Pancreas (tissue), 10 donors: ENCODE data around the gene PTPN2. TPM values are rescaled to one million over a fixed set of nuclear protein-coding genes. Genes with fewer than 3 reads are reported as not detected.

Experiments used
- ATAC-seq, 4 donors: fragments of 200-7000 bp; cut with Tn5 transposase; one replicate each; pipeline versions ENCODE4 v1.8.0 to v1.9.1; 2020; ENCODE audit warnings: mild to moderate bottlenecking in 4 of 4, moderate library complexity in 4 of 4
- DNase-seq, 6 donors: peaks; one replicate each; pipeline ENCODE4 v3.0.0-alpha.2; 2020
- FAIRE-seq: peaks from 2 replicates; lab custom pipeline; 2012; peaks lifted over from hg19 to GRCh38; lab: Jason Lieb, UNC
- H3K27ac ChIP-seq, 4 donors: fragments of 200-600 bp; sonication (generic); 1 replicate in 3 of 4; 2 replicates in 1 of 4; pipeline versions ENCODE4 v1.5.0 to v1.8.0; 2020
- H3K27me3 ChIP-seq, 4 donors: fragments of 200-600 bp; one replicate each; pipeline ENCODE4 v1.8.0; 2021
- H3K36me3 ChIP-seq, 3 donors: fragments of 200-600 bp; sonication (generic) in 1 of 3; one replicate each; pipeline versions ENCODE4 v1.5.0 to v1.8.0; 2020 to 2021
- H3K4me1 ChIP-seq, 3 donors: fragments of 200-600 bp; one replicate each; pipeline ENCODE4 v1.8.0; 2021
- H3K4me3 ChIP-seq, 4 donors: fragments of 200-600 bp; sonication (generic) in 2 of 4; one replicate each; pipeline versions ENCODE4 v1.5.0 to v1.8.0; 2020 to 2021
- H3K9me3 ChIP-seq, 4 donors: fragments of 200-600 bp; one replicate each; pipeline ENCODE4 v1.8.0; 2021
- CTCF ChIP-seq, 4 donors: fragments of 200-600 bp; sonication (generic) in 3 of 4; IDR thresholded peaks; one replicate each; pipeline versions ENCODE4 v1.5.0 to v1.8.0; 2021; ENCODE audit warnings: antibody characterized with exemption in 4 of 4
- WGBS, 2 donors: extraction: QIAGEN DNeasy Blood & Tissue Kit; methylation state at CpG; one replicate each; pipeline ENCODE4 v1.1.7; 2013; 5-methylcytosine and 5-hydroxymethylcytosine counted together
- intact Hi-C, 3 donors: fragments of 100-400 bp; cut with DNase I; formaldehyde crosslinking; loops; one replicate each; pipeline versions ENCODE4 v1.11.1 to v1.14.2; 2022
- polyA plus RNA-seq, 2 donors: library from polyadenylated mRNA; stranded (reverse); fragments of 200-250 nt; gene quantifications; one replicate each; pipeline ENCODE4 v1.2.3, GENCODE V29; 2013
- total RNA-seq, 6 donors: library from RNA; stranded (reverse); fragmentation: NEBNext Ultra II Directional in 4 of 6; extraction: Animal tissue kit (Norgen Biotek cat#: 25700) in 4 of 6; gene quantifications; one replicate each; pipeline versions ENCODE4 v1.2.1 to v1.2.4, GENCODE V29; 2021 to 2023
- donor health status: healthy with polysubstance abuse.
- donor health status: DM: no; HTN: no; CAD: no; lungs with moderate emphysema.
- donor health status: DM: no; HTN: no; CAD: no.
- donor health status: control.
- donor health status: control.
- donor health status: Bipolar disorder and iron deficiency.
- donor health status: DM: yes; HTN: yes; CAD: no.
- donor health status: DM: no; HTN: no; CAD: no.
- donor health status: DM: no; HTN: no; CAD: no.
- donor health status: DM: yes; HTN: yes; CAD: no.

Gene PTPN2
- total and polyA plus RNA-seq, 8 donors = 22.8 to 37.1 (median 26.3) TPM

- FAIRE-seq = no peak
- no peaks in the 10 kb centered on the region for H3K27me3 ChIP-seq
- no peak overlapping the region for H3K4me3 ChIP-seq
- no peaks in the 10 kb centered on the region for H3K36me3 ChIP-seq
- no peaks in the 10 kb centered on the region for H3K9me3 ChIP-seq
- peaks cover 0 to under 1% (median 0%) of the 10 kb centered on the region in 3 donors for H3K4me1 ChIP-seq
- no peak for DNase-seq
- no peak for ATAC-seq
- H3K27ac ChIP-seq = no peak overlapping the region
- intact Hi-C loops = no loop called here
- WGBS, 2 donors = 93 to 96% methylated on average over 4 of the region's 4 CpGs
- no peak for TF ChIP-seq CTCF (IDR thresholded peaks at IDR 0.05)
Measured at GRCh38 chr18:12855916-12856315, 28.1 kb downstream of the PTPN2 start.

GRCh38 chr18:12852566-12853315 lies 31.3 kb downstream of the PTPN2 start:
- no peaks in the 10 kb centered on the region for H3K9me3 ChIP-seq
- 96 to 99% methylated on average over 7 of the region's 7 CpGs for WGBS, 2 donors
- no peak for TF ChIP-seq CTCF (IDR thresholded peaks at IDR 0.05)
- no peak overlapping the region for H3K27ac ChIP-seq
- H3K4me3 ChIP-seq = no peak overlapping the region
- H3K27me3 ChIP-seq = no peaks in the 10 kb centered on the region
- no peaks in the 10 kb centered on the region for H3K36me3 ChIP-seq
- DNase-seq (no peak), FAIRE-seq (no peak), ATAC-seq (no peak)
- intact Hi-C loops = no loop called here
- no peaks in the 10 kb centered on the region for H3K4me1 ChIP-seq

- FAIRE-seq = no peak
- intact Hi-C loops = no loop called here
Measured at GRCh38 chr18:12851716-12852115, 32.3 kb downstream of the PTPN2 start.

GRCh38 chr18:12849548-12849947 lies 34.5 kb downstream of the PTPN2 start:
- Histone ChIP-seq H3K4me3 (no peak overlapping the region), H3K27me3 (no peaks in the 10 kb centered on the region), H3K9me3 (no peaks in the 10 kb centered on the region), H3K36me3 (no peaks in the 10 kb centered on the region), H3K4me1 (no peaks in the 10 kb centered on the region), H3K27ac (no peak overlapping the region)
- FAIRE-seq (no peak), DNase-seq (no peak), ATAC-seq (no peak)
- intact Hi-C loops = no loop called here
- WGBS, 2 donors = 91% methylated on average over 2 of the region's 2 CpGs
- TF ChIP-seq CTCF (IDR thresholded peaks at IDR 0.05) = no peak

More at GRCh38 chr18:12851716-12852115, 32.3 kb downstream of the PTPN2 start:
- ATAC-seq (no peak), DNase-seq (no peak)
- no peaks in the 10 kb centered on the region for H3K27me3 ChIP-seq
- H3K4me1 ChIP-seq = no peaks in the 10 kb centered on the region
- no peaks in the 10 kb centered on the region for H3K36me3 ChIP-seq
- WGBS, 2 donors = 79% methylated on average over 3 of the region's 3 CpGs
- no peak overlapping the region for H3K4me3 ChIP-seq
- no peak overlapping the region for H3K27ac ChIP-seq
- no peaks in the 10 kb centered on the region for H3K9me3 ChIP-seq
- TF ChIP-seq CTCF (IDR thresholded peaks at IDR 0.05) = no peak

- ATAC-seq = no peak
- 75 to 84% methylated on average over 1 of the region's 1 CpG for WGBS, 2 donors
- H3K27ac ChIP-seq = no peak overlapping the region
Measured at GRCh38 chr18:12848405-12848804, 35.6 kb downstream of the PTPN2 start.

More at GRCh38 chr18:12848405-12848804, 35.6 kb downstream of the PTPN2 start:
- Histone ChIP-seq H3K9me3 (no peaks in the 10 kb centered on the region), H3K36me3 (no peaks in the 10 kb centered on the region), H3K4me3 (no peak overlapping the region), H3K4me1 (no peaks in the 10 kb centered on the region), H3K27me3 (no peaks in the 10 kb centered on the region)
- intact Hi-C loops = no loop called here
- TF ChIP-seq CTCF (IDR thresholded peaks at IDR 0.05) = no peak
- DNase-seq (no peak), FAIRE-seq (no peak)
